Spleen (tissue), 11 donors: ENCODE results near the gene ELFN2. TPM values are rescaled to one million over a fixed set of nuclear protein-coding genes. Genes with fewer than 3 reads are reported as not detected.
A peak's percentile ranks its signal among the peaks of the same experiment; 100 is the strongest.

Source experiments
- DNase-seq: peaks from one replicate; pipeline ENCODE4 v3.0.0-alpha.2; 2020
- H3K27ac ChIP-seq, 8 donors: fragments of 200-600 bp; sonication (generic) in 7 of 8; 1 replicate in 4 of 8; 2 replicates in 4 of 8; pipeline versions ENCODE4 v1.5.0 to v1.8.0; 2016 to 2021; ENCODE audit warnings: inconsistent platforms in 4 of 8, mild to moderate bottlenecking in 4 of 8, moderate library complexity in 1 of 8
- H3K27me3 ChIP-seq, 7 donors: fragments of 200-600 bp; sonication (generic) in 6 of 7; replicated peaks in 1 of 7; 1 replicate in 4 of 7; 2 replicates in 3 of 7; pipeline versions ENCODE4 v1.5.0 to v1.8.0; 2016 to 2021; ENCODE audit warnings: inconsistent platforms in 3 of 7, mild to moderate bottlenecking in 1 of 7
- H3K36me3 ChIP-seq, 6 donors: fragments of 200-600 bp; sonication (generic) in 5 of 6; 1 replicate in 4 of 6; 2 replicates in 2 of 6; pipeline versions ENCODE4 v1.5.0 to v1.8.0; 2016 to 2021; ENCODE audit warnings: inconsistent platforms in 2 of 6
- H3K4me1 ChIP-seq, 6 donors: fragments of 200-600 bp; sonication (generic) in 5 of 6; 1 replicate in 3 of 6; 2 replicates in 3 of 6; pipeline versions ENCODE4 v1.5.0 to v1.8.0; 2016 to 2021; ENCODE audit warnings: inconsistent platforms in 3 of 6
- H3K4me3 ChIP-seq, 8 donors: fragments of 200-600 bp; sonication (generic) in 7 of 8; 1 replicate in 4 of 8; 2 replicates in 4 of 8; pipeline versions ENCODE4 v1.5.0 to v1.8.0; 2016 to 2021; ENCODE audit warnings: inconsistent platforms in 4 of 8, mild to moderate bottlenecking in 4 of 8, moderate library complexity in 2 of 8
- H3K9me3 ChIP-seq, 8 donors: fragments of 200-600 bp; sonication (generic) in 7 of 8; 1 replicate in 4 of 8; 2 replicates in 4 of 8; pipeline versions ENCODE4 v1.5.0 to v1.8.0; 2016 to 2021; ENCODE audit warnings: inconsistent platforms in 4 of 8
- CTCF ChIP-seq, 11 experiments: fragments of 200-600 bp in 7 of 11; fragments of 450-650 bp in 4 of 11; sonication (generic) in 4 of 11; IDR thresholded peaks in 8 of 11; conservative IDR thresholded peaks in 3 of 11; 1 replicate in 7 of 11; 2 replicates in 4 of 11; pipeline versions ENCODE4 v1.4.0 to v1.8.0; 2016 to 2021; ENCODE audit warnings: antibody characterized with exemption in 11 of 11, inconsistent platforms in 4 of 11, mild to moderate bottlenecking in 1 of 11
- POLR2A ChIP-seq, 3 donors: fragments of 450-650 bp; IDR thresholded peaks; one replicate each; pipeline ENCODE4 v1.5.1; 2017; ENCODE audit warnings: antibody characterized with exemption in 3 of 3, mild to moderate bottlenecking in 1 of 3
- POLR2AphosphoS5 ChIP-seq, 3 donors: sonication (generic); formaldehyde crosslinking; IDR thresholded peaks; one replicate each; pipeline ENCODE4 v1.5.1; 2017; ENCODE audit warnings: antibody characterized with exemption in 3 of 3
- WGBS, 5 donors: extraction: QIAGEN DNeasy Blood & Tissue Kit in 3 of 5; methylation state at CpG; one replicate each; pipeline versions ENCODE4 v1.1.5 to v1.1.7; 2013 to 2018; 5-methylcytosine and 5-hydroxymethylcytosine counted together
- intact Hi-C: fragments of 100-400 bp; cut with DNase I; formaldehyde crosslinking; loops from one replicate; pipeline ENCODE4 v1.15.0; 2023; ENCODE audit warnings: low total_unique reads
- polyA plus RNA-seq, 3 donors: library from polyadenylated mRNA; stranded (reverse); fragments of 200-250 nt; gene quantifications; one replicate each; pipeline ENCODE4 v1.2.1, GENCODE V29; 2013
- total RNA-seq, 7 donors: library from RNA; depleted of rRNA in 3 of 7; stranded (reverse); fragments of >200 nt in 3 of 7; fragmentation: NEBNext Ultra II Directional in 4 of 7; extraction: Animal tissue kit (Norgen Biotek cat#: 25700) in 4 of 7; gene quantifications; one replicate each; pipeline versions ENCODE4 v1.1.0 to v1.2.1, GENCODE V29; 2016 to 2021
- donor health status: healthy with polysubstance abuse.
- donor health status: DM: no; HTN: no; CAD: no; lungs with moderate emphysema.
- donor health status: DM: no; HTN: no; CAD: no.
- donor health status: Bipolar disorder and iron deficiency.
- donor health status: healthy.
- donor health status: DM: no; HTN: no; CAD: no.
- donor health status: DM: yes; HTN: yes; CAD: no.

The ELFN2 gene
- total and polyA plus RNA-seq, 10 donors, result 0.02 to 0.19 (median 0.07) TPM; not detected in 1

- no peak for DNase-seq
- Histone ChIP-seq H3K27me3 (peaks cover 0 to 95% (median 56%) of the 10 kb centered on the region in 7 donors), H3K27ac (no peak overlapping the region), H3K36me3 (no peaks in the 10 kb centered on the region), H3K4me3 (no peak overlapping the region), H3K9me3 (no peaks in the 10 kb centered on the region), H3K4me1 (peaks cover 0 to 12% (median 6%) of the 10 kb centered on the region in 6 donors)
- no peak for TF ChIP-seq POLR2A (IDR thresholded peaks at IDR 0.05)
- TF ChIP-seq POLR2AphosphoS5 (IDR thresholded peaks at IDR 0.05), result no peak
- TF ChIP-seq CTCF (IDR thresholded peaks at IDR 0.05 in 8 of 11, conservative IDR thresholded peaks at IDR 0.05 in 3 of 11), result no peak
- 59 to 69% (median 66%) methylated on average over 7 of the region's 7 CpGs for WGBS, 5 donors
- intact Hi-C loops, result no loop called here
Measured at GRCh38 chr22:37326726-37327125, 100.6 kb downstream of the ELFN2 start.

GRCh38 chr22:37325039-37325395, 102.3 kb downstream of the ELFN2 start:
- peaks cover 0 to 78% (median 47%) of the 10 kb centered on the region in 7 donors for H3K27me3 ChIP-seq
- TF ChIP-seq POLR2A (IDR thresholded peaks at IDR 0.05) (no peak), POLR2AphosphoS5 (IDR thresholded peaks at IDR 0.05) (no peak), CTCF (IDR thresholded peaks at IDR 0.05 in 8 of 11, conservative IDR thresholded peaks at IDR 0.05 in 3 of 11) (no peak)
- intact Hi-C loops, result no loop called here

DNA sequence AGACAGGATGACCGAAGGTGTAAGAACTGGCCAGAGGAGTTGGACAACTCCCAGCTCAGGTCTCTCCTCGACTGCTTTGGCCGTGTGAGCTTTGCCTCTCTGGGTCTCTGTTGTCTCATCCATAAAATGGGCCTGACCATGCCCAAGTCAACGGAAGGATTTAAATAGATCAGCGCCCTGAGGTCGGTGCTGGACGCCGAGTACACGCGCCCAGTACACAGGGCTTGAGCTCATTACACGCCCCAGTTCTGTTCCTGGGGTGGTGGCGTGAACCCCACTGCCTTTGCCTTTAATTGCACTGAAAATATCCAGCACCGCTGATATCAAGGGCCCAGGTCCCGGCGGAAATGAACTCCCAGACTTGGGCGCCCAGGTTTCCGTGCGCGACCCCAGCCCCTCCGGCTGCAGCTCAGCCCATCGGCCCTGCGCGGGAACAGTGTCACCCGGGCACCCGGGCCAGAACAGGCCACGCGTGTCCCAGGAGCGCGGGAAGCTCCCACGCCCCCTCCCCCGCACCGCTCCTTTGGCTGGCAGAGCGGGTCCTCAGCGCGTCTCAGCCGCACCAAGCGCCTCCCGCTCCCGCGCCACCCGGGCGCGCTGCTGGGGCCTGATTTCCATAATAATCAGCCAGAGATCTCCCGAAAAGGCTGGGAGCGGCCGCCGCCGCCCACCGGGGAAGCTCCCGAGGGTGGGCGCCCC, 102.8 kb downstream of the ELFN2 start:
- DNase-seq, result no peak
- Histone ChIP-seq H3K4me3 (peak overlapping the region in 1 of 8 donors; percentile 8), H3K9me3 (no peaks in the 10 kb centered on the region), H3K36me3 (no peaks in the 10 kb centered on the region), H3K27ac (no peak overlapping the region), H3K27me3 (peaks cover 0 to 72% (median 44%) of the 10 kb centered on the region in 7 donors), H3K4me1 (peaks cover 0 to 12% (median 6%) of the 10 kb centered on the region in 6 donors)
- TF ChIP-seq POLR2AphosphoS5 (IDR thresholded peaks at IDR 0.05) (no peak), CTCF (IDR thresholded peaks at IDR 0.05 in 8 of 11, conservative IDR thresholded peaks at IDR 0.05 in 3 of 11) (peak in 1 of 11 experiments; percentile 18)
- intact Hi-C loops, result no loop called here
- WGBS, 5 donors, result 9 to 19% (median 11%) methylated on average over 17 to 51 of the region's 51 CpGs

More at GRCh38 chr22:37325039-37325395, 102.3 kb downstream of the ELFN2 start:
- no peaks in the 10 kb centered on the region for H3K36me3 ChIP-seq
- H3K27ac ChIP-seq, result no peak overlapping the region
- no peak for DNase-seq
- WGBS, 5 donors, result 3 to 7% (median 4%) methylated on average over 21 of the region's 21 CpGs
- peaks cover 0 to 12% (median 6%) of the 10 kb centered on the region in 6 donors for H3K4me1 ChIP-seq
- no peaks in the 10 kb centered on the region for H3K9me3 ChIP-seq
- peak overlapping the region in 1 of 8 donors; percentile 8 for H3K4me3 ChIP-seq
